Erythroblast (primary cell): ENCODE measurements around the gene NFE2L3.

ENCODE experiments used
- GATA1 ChIP-seq: IDR thresholded peaks from 2 replicates; pipeline ENCODE4 v1.6.1; 2011; ENCODE audit warnings: low read depth, mild to moderate bottlenecking, control low read depth, low read length, moderate library complexity
- POLR2A ChIP-seq: IDR thresholded peaks from 2 replicates; pipeline ENCODE4 v1.6.1; 2011; ENCODE audit warnings: mild to moderate bottlenecking, low read length

DNA sequence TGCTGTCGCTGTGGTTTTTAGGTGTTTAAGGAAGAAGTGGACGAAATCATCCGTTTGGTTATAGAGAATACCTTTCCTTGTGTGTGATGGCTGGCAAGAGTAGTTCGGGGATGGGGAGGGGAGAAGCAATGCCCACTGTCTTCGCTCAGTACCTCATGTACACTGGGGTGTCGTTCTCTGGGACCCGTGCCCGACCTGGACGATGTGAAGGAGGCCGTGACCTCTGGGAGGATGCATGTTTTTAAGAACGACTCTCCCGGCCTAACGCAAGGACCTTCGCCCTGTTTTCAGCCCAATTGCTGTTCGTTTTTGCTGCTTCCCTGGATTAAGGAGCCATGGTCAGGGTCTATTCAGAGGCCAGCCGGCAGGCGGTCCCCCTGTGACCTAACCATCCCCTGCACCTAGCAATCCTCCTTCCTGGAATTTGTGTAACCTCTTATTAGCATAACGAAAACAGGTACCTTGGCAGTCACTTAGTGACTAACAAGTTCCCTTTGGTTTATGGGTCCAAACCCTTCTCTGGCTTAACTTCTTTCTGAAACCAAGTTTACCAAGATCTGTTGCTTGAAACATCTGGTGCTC, 1.3 kb downstream of the NFE2L3 start:
- no peak for TF ChIP-seq POLR2A
- no peak for TF ChIP-seq GATA1
